ENCODE measurements around the gene GOLT1B. TPM values are rescaled to one million over a fixed set of nuclear protein-coding genes. Genes with fewer than 3 reads are reported as not detected.

The GOLT1B gene
- total and polyA plus RNA-seq, 7 experiments from 2014 or later = 20.8 to 42.5 (median 31.6) TPM

DNA sequence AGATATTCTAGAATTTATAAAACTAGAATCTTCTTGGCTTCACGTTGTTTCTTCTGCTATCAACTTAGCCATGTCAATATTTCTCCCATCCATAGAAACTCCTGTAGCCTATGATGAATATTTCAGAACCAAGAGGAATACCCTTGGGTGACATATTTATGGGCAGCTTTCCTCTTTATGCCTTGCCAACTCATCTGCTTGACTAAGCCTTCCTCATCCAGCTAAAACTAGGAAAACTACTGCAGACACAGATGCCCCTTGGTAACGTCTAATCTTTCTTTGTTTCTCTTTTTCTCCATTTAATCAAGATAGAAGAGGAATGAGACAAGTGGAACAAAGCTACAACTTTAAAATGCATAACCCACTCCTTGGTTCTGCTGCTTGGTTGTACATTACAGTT lies 6.3 kb downstream of the GOLT1B start:
- H3K36me3 Mint-ChIP-seq = peaks cover 4 to 33% (median 23%) of the 10 kb centered on the region in 5 donors
- DNase-seq (no peak), ATAC-seq (no peak)
- H3K9me3 Mint-ChIP-seq = peaks cover 0 to 2% (median 0%) of the 10 kb centered on the region in 11 donors
- Histone ChIP-seq H3K27ac (ENCODE audit: low read depth, low read length) (no peak overlapping the region), H3K4me1 (ENCODE audit: control insufficient read depth in 2 of 2, insufficient read depth in 2 of 2, low read length in 2 of 2) (peaks cover 4 to 13% of the 10 kb centered on the region in 2 donors), H3K36me3 (ENCODE audit: control insufficient read depth in 2 of 3, insufficient read depth in 3 of 3, low read length in 3 of 3) (peaks cover 0 to 12% (median 0%) of the 10 kb centered on the region in 3 experiments), H3K9me3 (ENCODE audit: control insufficient read depth in 2 of 3, low read length in 3 of 3) (no peaks in the 10 kb centered on the region), H3K4me3 (ENCODE audit: low read length) (no peak overlapping the region), H3K27me3 (ENCODE audit: control insufficient read depth in 2 of 2, insufficient read depth in 2 of 2, low read length in 2 of 2) (no peaks in the 10 kb centered on the region)
- peak overlapping the region in 2 of 9 donors; percentile 65 to 95 for H3K27ac Mint-ChIP-seq
- CTCF ChIA-PET = no interaction called here
- POLR2A ChIA-PET = interaction anchor here (0.6 to 1.1 kb wide), 5 partner anchors 11 to 144 kb away, joined by 3 to 5 read pairs (median 3); partner anchors contain the start of gene PYROXD1
- intact Hi-C loops (cut with micrococcal nuclease) = loop anchor here in 1 of 2 donors (2.0 to 10.0 kb wide), 2 partner anchors 19 to 1117 kb away; partner anchors contain the start of genes ETNK1 and SPX
- H3K4me3 Mint-ChIP-seq = no peak overlapping the region
- peaks cover 32 to 70% (median 58%) of the 10 kb centered on the region in 7 donors for H3K4me1 Mint-ChIP-seq
- H3K27me3 Mint-ChIP-seq = no peaks in the 10 kb centered on the region

DNA sequence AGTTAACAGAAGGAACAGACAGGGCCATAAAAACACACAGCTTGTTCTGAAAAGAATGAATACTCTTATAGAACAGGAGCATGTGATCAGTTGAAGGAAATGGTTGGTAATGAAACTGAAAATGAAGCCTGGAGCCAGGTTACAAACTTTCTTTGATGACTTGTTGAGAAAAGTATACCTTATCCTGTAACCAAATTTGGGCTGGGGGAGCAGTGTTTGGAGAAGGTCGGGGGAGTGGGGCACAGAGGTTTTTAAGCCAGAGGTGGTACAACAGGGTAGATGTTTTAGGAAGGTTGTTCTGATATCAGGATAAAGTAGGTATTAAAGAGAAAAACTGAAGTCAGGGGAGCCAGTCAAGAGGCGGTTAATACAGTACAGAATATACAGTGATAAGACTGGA lies 8.2 kb downstream of the GOLT1B start:
- CTCF ChIA-PET = interaction anchor here (0.5 kb wide), 1 partner anchor 99 kb away, joined by 4 read pairs; no protein-coding TSS in a partner anchor
- Histone ChIP-seq H3K27ac (ENCODE audit: low read depth, low read length) (peak overlapping the region; percentile 55), H3K27me3 (ENCODE audit: control insufficient read depth in 2 of 2, insufficient read depth in 2 of 2, low read length in 2 of 2) (no peaks in the 10 kb centered on the region), H3K36me3 (ENCODE audit: control insufficient read depth in 2 of 3, insufficient read depth in 3 of 3, low read length in 3 of 3) (peaks cover 0 to 25% (median 8%) of the 10 kb centered on the region in 3 experiments), H3K4me3 (ENCODE audit: low read length) (no peak overlapping the region), H3K9me3 (ENCODE audit: control insufficient read depth in 2 of 3, low read length in 3 of 3) (no peaks in the 10 kb centered on the region), H3K4me1 (ENCODE audit: control insufficient read depth in 2 of 2, insufficient read depth in 2 of 2, low read length in 2 of 2) (peaks cover 0 to 9% of the 10 kb centered on the region in 2 donors)
- Mint-ChIP-seq H3K9me3 (peaks cover 0 to 2% (median 0%) of the 10 kb centered on the region in 11 donors), H3K4me1 (peaks cover 20 to 51% (median 39%) of the 10 kb centered on the region in 7 donors), H3K27ac (peak overlapping the region; percentile 81 to 96 (median 92)), H3K27me3 (no peaks in the 10 kb centered on the region), H3K36me3 (peaks cover 4 to 41% (median 28%) of the 10 kb centered on the region in 5 donors), H3K4me3 (peak overlapping the region; percentile 17 to 87 (median 72))
- ATAC-seq = peak; percentile 84
- peak in 6 of 9 donors; percentile 16 to 45 (median 38) for DNase-seq
- POLR2A ChIA-PET = interaction anchor here (1.3 to 1.4 kb wide), 2 partner anchors 8 to 72 kb away, joined by 3 to 7 read pairs; partner anchors contain the start of genes GOLT1B, PYROXD1 and RECQL
- intact Hi-C loops (cut with micrococcal nuclease) = loop anchor here in 1 of 2 donors (1.0 to 10.0 kb wide), 3 partner anchors 8 to 1115 kb away; partner anchors contain the start of genes ETNK1, GOLT1B, RECQL and SPX

DNA sequence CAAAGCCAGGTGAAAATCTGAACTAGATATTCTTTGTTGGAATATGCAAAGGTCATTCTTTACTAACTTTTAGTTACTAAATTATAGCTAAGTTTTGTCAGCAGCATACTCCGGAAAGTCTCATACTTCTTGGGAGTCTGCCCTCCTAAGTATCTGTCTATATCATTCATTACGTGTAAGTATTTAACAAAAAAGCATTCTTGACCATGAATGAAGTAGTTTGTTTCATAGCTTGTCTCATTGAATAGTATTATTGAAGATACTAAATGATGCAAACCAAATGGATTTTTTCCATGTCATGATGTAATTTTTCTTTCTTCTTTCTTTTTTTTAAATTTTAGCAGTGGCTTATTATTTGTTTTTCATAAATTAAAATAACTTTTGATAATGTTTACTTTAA lies 14.7 kb downstream of the GOLT1B start:
- Mint-ChIP-seq H3K36me3 (peaks cover 0 to 26% (median 7%) of the 10 kb centered on the region in 5 donors), H3K27me3 (no peaks in the 10 kb centered on the region), H3K4me3 (no peak overlapping the region), H3K4me1 (peaks cover 0 to 9% (median 0%) of the 10 kb centered on the region in 7 donors), H3K9me3 (no peaks in the 10 kb centered on the region), H3K27ac (no peak overlapping the region)
- Histone ChIP-seq H3K4me1 (ENCODE audit: control insufficient read depth in 2 of 2, insufficient read depth in 2 of 2, low read length in 2 of 2) (no peaks in the 10 kb centered on the region), H3K27me3 (ENCODE audit: control insufficient read depth in 2 of 2, insufficient read depth in 2 of 2, low read length in 2 of 2) (no peaks in the 10 kb centered on the region), H3K4me3 (ENCODE audit: low read length) (no peak overlapping the region), H3K36me3 (ENCODE audit: control insufficient read depth in 2 of 3, insufficient read depth in 3 of 3, low read length in 3 of 3) (peaks cover 5 to 24% (median 8%) of the 10 kb centered on the region in 3 experiments), H3K9me3 (ENCODE audit: control insufficient read depth in 2 of 3, low read length in 3 of 3) (no peaks in the 10 kb centered on the region), H3K27ac (ENCODE audit: low read depth, low read length) (no peak overlapping the region)
- intact Hi-C loops (cut with micrococcal nuclease) = loop anchor here in 1 of 2 donors (1.0 kb wide), 1 partner anchor 10 kb away; no protein-coding TSS in a partner anchor
- ATAC-seq (no peak), DNase-seq (no peak)
- ChIA-PET POLR2A (no interaction called here), CTCF (no interaction called here)

DNA sequence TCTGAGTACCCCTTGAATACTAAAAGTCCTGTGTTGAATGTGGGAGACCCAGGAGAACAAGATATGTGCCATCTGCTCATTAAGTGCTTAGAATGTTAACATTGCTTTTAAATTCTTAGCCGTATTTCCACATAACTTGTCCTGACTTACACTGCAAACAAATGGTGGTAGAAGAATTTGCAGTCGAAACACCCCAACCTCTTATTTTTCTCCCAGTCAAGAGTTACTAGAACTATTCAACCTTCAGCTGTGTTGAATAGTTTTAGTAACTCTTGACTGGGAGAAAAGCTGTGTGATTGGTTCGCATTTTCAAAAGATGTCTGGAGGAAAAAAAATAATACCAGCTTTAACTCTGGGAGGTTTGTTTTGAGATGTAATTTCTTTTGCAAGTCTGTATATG lies 16.9 kb downstream of the GOLT1B start:
- no peak for DNase-seq
- H3K27ac Mint-ChIP-seq = no peak overlapping the region
- ChIA-PET CTCF (no interaction called here), POLR2A (interaction anchor here (0.7 to 1.3 kb wide), 2 partner anchors 17 to 35 kb away, joined by 3 read pairs; partner anchors contain the start of gene RECQL)
- no peak for ATAC-seq
- H3K4me3 Mint-ChIP-seq = no peak overlapping the region
- H3K36me3 Mint-ChIP-seq = peaks cover 0 to 21% (median 5%) of the 10 kb centered on the region in 5 donors
- Histone ChIP-seq H3K27me3 (ENCODE audit: control insufficient read depth in 2 of 2, insufficient read depth in 2 of 2, low read length in 2 of 2) (no peaks in the 10 kb centered on the region), H3K27ac (ENCODE audit: low read depth, low read length) (no peak overlapping the region), H3K4me3 (ENCODE audit: low read length) (no peak overlapping the region), H3K4me1 (ENCODE audit: control insufficient read depth in 2 of 2, insufficient read depth in 2 of 2, low read length in 2 of 2) (no peaks in the 10 kb centered on the region), H3K36me3 (ENCODE audit: control insufficient read depth in 2 of 3, insufficient read depth in 3 of 3, low read length in 3 of 3) (peaks cover 5 to 12% (median 8%) of the 10 kb centered on the region in 3 experiments), H3K9me3 (ENCODE audit: control insufficient read depth in 2 of 3, low read length in 3 of 3) (no peaks in the 10 kb centered on the region)
- intact Hi-C loops (cut with micrococcal nuclease) = no loop called here
- H3K9me3 Mint-ChIP-seq = no peaks in the 10 kb centered on the region
- H3K4me1 Mint-ChIP-seq = peaks cover 0 to 3% (median 0%) of the 10 kb centered on the region in 7 donors
- no peaks in the 10 kb centered on the region for H3K27me3 Mint-ChIP-seq

DNA sequence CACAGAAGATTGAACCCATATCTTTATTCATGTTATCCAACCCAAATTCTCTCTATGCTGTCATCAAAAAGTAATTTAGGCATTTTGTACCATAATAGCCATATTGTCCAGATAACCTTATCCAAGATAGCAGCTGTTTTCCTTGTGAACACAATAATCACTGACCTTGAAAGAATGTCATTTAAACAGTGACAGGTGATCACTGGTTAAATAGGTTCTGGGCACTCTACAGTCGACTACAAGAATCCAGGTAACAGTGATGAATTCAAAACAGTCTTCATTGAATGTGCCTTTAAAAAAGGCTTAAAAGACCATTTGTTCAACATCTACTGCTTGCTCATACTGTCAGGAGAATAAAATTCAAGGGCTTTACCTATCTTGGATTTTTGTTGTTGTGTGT lies 20.0 kb downstream of the GOLT1B start:
- Mint-ChIP-seq H3K4me3 (no peak overlapping the region), H3K27me3 (peaks cover 0 to 14% (median 4%) of the 10 kb centered on the region in 5 donors), H3K27ac (no peak overlapping the region), H3K36me3 (peaks cover 0 to 10% (median 4%) of the 10 kb centered on the region in 5 donors), H3K4me1 (no peaks in the 10 kb centered on the region), H3K9me3 (peaks cover 0 to 12% (median 4%) of the 10 kb centered on the region in 11 donors)
- Histone ChIP-seq H3K36me3 (ENCODE audit: control insufficient read depth in 2 of 3, insufficient read depth in 3 of 3, low read length in 3 of 3) (no peaks in the 10 kb centered on the region), H3K4me3 (ENCODE audit: low read length) (no peak overlapping the region), H3K9me3 (ENCODE audit: control insufficient read depth in 2 of 3, low read length in 3 of 3) (no peaks in the 10 kb centered on the region), H3K4me1 (ENCODE audit: control insufficient read depth in 2 of 2, insufficient read depth in 2 of 2, low read length in 2 of 2) (no peaks in the 10 kb centered on the region), H3K27me3 (ENCODE audit: control insufficient read depth in 2 of 2, insufficient read depth in 2 of 2, low read length in 2 of 2) (no peaks in the 10 kb centered on the region), H3K27ac (ENCODE audit: low read depth, low read length) (no peak overlapping the region)
- ATAC-seq (no peak), DNase-seq (no peak)
- POLR2A ChIA-PET = interaction anchor here (0.6 to 0.7 kb wide), 2 partner anchors 20 to 32 kb away, joined by 3 read pairs; partner anchors contain the start of gene RECQL
- intact Hi-C loops (cut with micrococcal nuclease) = no loop called here
- CTCF ChIA-PET = no interaction called here

DNA sequence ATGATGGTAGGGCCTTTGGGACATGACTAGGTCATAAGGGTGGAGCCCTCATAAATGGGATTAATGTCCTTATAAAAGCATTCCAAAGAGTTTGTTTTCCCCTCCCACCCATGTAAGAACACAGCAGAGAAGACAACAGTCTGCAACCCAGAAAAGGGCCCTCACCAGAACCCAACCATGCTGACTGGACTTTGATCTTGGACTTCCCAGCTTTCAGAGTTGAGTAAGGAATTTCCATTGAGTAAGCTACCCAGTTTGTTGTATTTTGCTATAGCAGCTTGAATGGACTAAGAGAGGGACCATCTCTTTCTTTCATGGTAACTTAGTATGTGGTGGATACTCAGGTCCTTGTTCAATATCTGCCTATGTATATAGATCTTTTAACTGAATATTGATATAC lies 21.6 kb downstream of the GOLT1B start:
- H3K4me1 Mint-ChIP-seq = peaks cover 0 to 7% (median 6%) of the 10 kb centered on the region in 7 donors
- ChIA-PET CTCF (no interaction called here), POLR2A (no interaction called here)
- no peak overlapping the region for H3K4me3 ChIP-seq (ENCODE audit: low read length)
- DNase-seq (no peak), ATAC-seq (no peak)
- H3K36me3 Mint-ChIP-seq = peaks cover 0 to 7% (median 4%) of the 10 kb centered on the region in 5 donors
- H3K27me3 ChIP-seq (ENCODE audit: control insufficient read depth in 2 of 2, insufficient read depth in 2 of 2, low read length in 2 of 2) = no peaks in the 10 kb centered on the region
- H3K27ac Mint-ChIP-seq = no peak overlapping the region
- H3K4me3 Mint-ChIP-seq = no peak overlapping the region
- peaks cover 0 to 3% of the 10 kb centered on the region in 2 donors for H3K4me1 ChIP-seq (ENCODE audit: control insufficient read depth in 2 of 2, insufficient read depth in 2 of 2, low read length in 2 of 2)
- H3K27me3 Mint-ChIP-seq = peaks cover 4 to 22% (median 5%) of the 10 kb centered on the region in 5 donors
- no peak overlapping the region for H3K27ac ChIP-seq (ENCODE audit: low read depth, low read length)
- intact Hi-C loops (cut with micrococcal nuclease) = no loop called here
- H3K36me3 ChIP-seq (ENCODE audit: control insufficient read depth in 2 of 3, insufficient read depth in 3 of 3, low read length in 3 of 3) = no peaks in the 10 kb centered on the region
- H3K9me3 ChIP-seq (ENCODE audit: control insufficient read depth in 2 of 3, low read length in 3 of 3) = no peaks in the 10 kb centered on the region
- H3K9me3 Mint-ChIP-seq = peaks cover 0 to 12% (median 4%) of the 10 kb centered on the region in 11 donors
